OCI-LY7 (cell line): ENCODE data around the gene KDM1B. TPM values are rescaled to one million over a fixed set of nuclear protein-coding genes. Genes with fewer than 3 reads are reported as not detected.

ENCODE experiments used
- Bru-seq: library from RNA; stranded (reverse); fragments of 400-500 nt; gene quantifications from one replicate; lab custom pipeline; 2021; lab: Mats Ljungman, UMichigan
- BruChase-seq, 2 experiments: library from RNA; stranded (reverse); fragments of 400-500 nt; gene quantifications; one replicate each; lab custom pipeline; 2021; lab: Mats Ljungman, UMichigan
- BruUV-seq: library from RNA; stranded (reverse); fragments of 400-500 nt; replicated peaks from 2 replicates; lab custom pipeline; 2021; lab: Mats Ljungman, UMichigan
- CTCF ChIA-PET: fragments of 300-600 bp; sonication (Branson Sonifier 250); formaldehyde crosslinking; loops from one replicate; lab custom pipeline; 2022; ENCODE audit warnings: antibody characterized with exemption; ENCODE audit not compliant: unreplicated experiment; lab: Charles Lee
- POLR2A ChIA-PET: fragments of 300-600 bp; sonication (Branson Sonifier 250); formaldehyde crosslinking; loops from one replicate; lab custom pipeline; 2022; ENCODE audit warnings: antibody characterized with exemption; lab: Charles Lee
- DNase-seq: peaks from one replicate; pipeline ENCODE4 v3.0.0-alpha.2; 2015; ENCODE audit warnings: low spot score
- H2AFZ ChIP-seq: fragments of 200-600 bp; sonication (generic), shearing (Covaris generic); 2 replicates; pipeline ENCODE4 v1.6.1; 2014; ENCODE audit warnings: mild to moderate bottlenecking, antibody characterized with exemption, low read length, moderate library complexity
- H3K27ac ChIP-seq: fragments of 200-600 bp; sonication (generic); 2 replicates; pipeline ENCODE4 v1.5.1; 2014; ENCODE audit warnings: mixed run types, low read depth, mild to moderate bottlenecking, moderate library complexity, low read length, inconsistent platforms; ENCODE audit not compliant: poor library complexity, severe bottlenecking
- H3K36me3 ChIP-seq: fragments of 200-600 bp; sonication (generic); 2 replicates; pipeline ENCODE4 v1.6.1; 2014; ENCODE audit warnings: mild to moderate bottlenecking, antibody characterized with exemption, low read length, moderate library complexity, mixed read lengths; ENCODE audit not compliant: insufficient read depth
- H3K4me1 ChIP-seq: fragments of 200-600 bp; sonication (generic); 2 replicates; pipeline ENCODE4 v1.5.1; 2014; ENCODE audit warnings: mild to moderate bottlenecking, low read length; ENCODE audit not compliant: insufficient read depth, poor library complexity, severe bottlenecking
- H3K4me2 ChIP-seq: fragments of 200-600 bp; sonication (generic); 2 replicates; pipeline ENCODE4 v1.6.1; 2014; ENCODE audit warnings: mild to moderate bottlenecking, low read length
- H3K4me3 ChIP-seq: fragments of 200-600 bp; sonication (generic); 2 replicates; pipeline ENCODE4 v1.5.1; 2014; ENCODE audit warnings: mild to moderate bottlenecking, low read depth, low read length; ENCODE audit not compliant: poor library complexity, severe bottlenecking
- H3K79me2 ChIP-seq: fragments of 200-600 bp; sonication (generic); 2 replicates; pipeline ENCODE4 v1.6.1; 2016; ENCODE audit warnings: low read depth, mild to moderate bottlenecking, low read length, moderate library complexity, mixed read lengths; ENCODE audit not compliant: insufficient read depth
- H3K9me2 ChIP-seq: fragments of 200-600 bp; sonication (generic); 2 replicates; pipeline ENCODE4 v1.6.1; 2016; ENCODE audit warnings: mild to moderate bottlenecking, low read length, mixed read lengths; ENCODE audit not compliant: insufficient read depth
- H3K9me3 ChIP-seq: fragments of 200-600 bp; sonication (generic); 2 replicates; pipeline ENCODE4 v1.6.1; 2014; ENCODE audit warnings: mild to moderate bottlenecking, mixed run types, low read length, mixed read lengths
- H4K20me1 ChIP-seq: fragments of 200-600 bp; sonication (generic); 2 replicates; pipeline ENCODE4 v1.6.1; 2014; ENCODE audit warnings: mild to moderate bottlenecking, antibody characterized with exemption, low read length, moderate library complexity, mixed read lengths; ENCODE audit not compliant: insufficient read depth
- CTCF ChIP-seq: fragments of 200-600 bp; sonication (generic); conservative IDR thresholded peaks from 2 replicates; pipeline ENCODE4 v1.5.1; 2014; ENCODE audit warnings: mild to moderate bottlenecking, antibody characterized with exemption, low read length, moderate library complexity, mixed read lengths
- EZH2phosphoT487 ChIP-seq: fragments of 200-600 bp; sonication (generic); IDR thresholded peaks from 2 replicates; pipeline ENCODE4 v1.6.1; 2018; ENCODE audit warnings: low read depth, borderline replicate concordance, mild to moderate bottlenecking, mixed run types, antibody characterized with exemption, low read length, moderate library complexity, mixed read lengths
- intact Hi-C: fragments of 100-400 bp; cut with micrococcal nuclease; formaldehyde crosslinking; loops from one replicate; pipeline ENCODE4 v1.10.0; 2022; ENCODE audit not compliant: unreplicated experiment
- long read RNA-seq: library from polyadenylated mRNA; stranded (forward); transcript quantifications from one replicate; pipeline ENCODE4 v2.0.0, GENCODE V29; 2022
- total RNA-seq, 2 experiments: library from RNA; depleted of rRNA in 1 of 2; stranded (reverse); fragments of >200 nt in 1 of 2; shearing (Covaris generic) in 1 of 2; gene quantifications; 2 replicates each; pipeline ENCODE4 v1.2.3, GENCODE V29; 2014 to 2022

The KDM1B gene
- total RNA-seq (2014; rRNA removed; shearing (Covaris generic)) (30.4 and 37.6 TPM in 2 replicates), total RNA-seq (2022) (56.4 and 61.6 TPM in 2 replicates), Bru-seq, nascent RNA (percentile 78 among the genes with signal in this experiment), BruChase-seq, experiment 1, labeled RNA remaining after a 6-hour chase (percentile 83 among the genes with signal in this experiment), BruChase-seq, experiment 2, labeled RNA remaining after a 2-hour chase (percentile 76 among the genes with signal in this experiment)
- long read RNA-seq, partial matches to known transcripts, result 7 of 38 reads
- long read RNA-seq, other reads (novel, unspliced or antisense), result 31 of 38 reads

- POLR2A ChIA-PET, result interaction anchor here (0.5 to 1.4 kb wide), 4 partner anchors 60 to 361 kb away, joined by 3 to 4 read pairs (median 3); no protein-coding TSS in a partner anchor
- CTCF ChIA-PET, result no interaction called here
- DNase-seq, result peak; percentile 99
- Histone ChIP-seq H3K4me1 (peaks cover 30% of the 10 kb centered on the region), H3K4me2 (peak within 1 kb of the TSS; percentile 97), H2AFZ (peak within 1 kb of the TSS; percentile 79), H3K9me2 (no peaks in the 10 kb centered on the region), H3K36me3 (peaks cover 25% of the 10 kb centered on the region), H4K20me1 (no peaks in the 10 kb centered on the region), H3K4me3 (peak within 1 kb of the TSS; percentile 98), H3K27ac (peak within 1 kb of the TSS; percentile 82), H3K79me2 (peaks cover 22% of the 10 kb centered on the region; the same call in 1 of the 2 replicates), H3K9me3 (no peaks in the 10 kb centered on the region)
- intact Hi-C loops, result loop anchor here (2.0 to 10.0 kb wide), 6 partner anchors 167 to 1641 kb away; partner anchors contain the start of genes FAM8A1 and NUP153
- TF ChIP-seq EZH2phosphoT487, result no peak
- TF ChIP-seq CTCF, result no peak
- BruUV-seq, result no TSS peak
These were observed at the start of gene KDM1B for GRCh38 chr6:18155150-18155863. Gene KDM1B (plus strand): TSS chr6:18155422. CDS start chr6:18159896, 4,474 bp downstream.

- Histone ChIP-seq H3K79me2 (no peaks in the 10 kb centered on the region), H2AFZ (no peak overlapping the region), H3K9me3 (peaks cover 5% of the 10 kb centered on the region; the same call in 1 of the 2 replicates), H3K4me2 (no peak overlapping the region), H3K27ac (no peak overlapping the region), H3K4me3 (no peak overlapping the region), H4K20me1 (no peaks in the 10 kb centered on the region), H3K36me3 (no peaks in the 10 kb centered on the region), H3K9me2 (no peaks in the 10 kb centered on the region), H3K4me1 (no peaks in the 10 kb centered on the region)
- TF ChIP-seq CTCF (no peak), EZH2phosphoT487 (no peak)
- intact Hi-C loops, result no loop called here
- CTCF ChIA-PET, result no interaction called here
- DNase-seq, result no peak
- POLR2A ChIA-PET, result no interaction called here
- no TSS peak for BruUV-seq
These were observed 48.2 kb upstream of the KDM1B start for GRCh38 chr6:18107061-18107460.
